PC-3 (cell line): ENCODE measurements around the gene TNIP1.

Experiments used
- EZH2 ChIP-seq: fragments of 300-600 bp; sonication (generic); IDR thresholded peaks from one replicate; pipeline ENCODE4 v1.6.1; 2017; ENCODE audit warnings: antibody characterized with exemption, mild to moderate bottlenecking, low read length; ENCODE audit not compliant: unreplicated experiment
- EZH2phosphoT487 ChIP-seq: fragments of 300-600 bp; sonication (generic); IDR thresholded peaks from 2 replicates; pipeline ENCODE4 v1.6.1; 2018; ENCODE audit warnings: mild to moderate bottlenecking, antibody characterized with exemption, low read length, borderline replicate concordance
- TF ChIP-seq, protein P1 (sequence below): fragments of 300-600 bp; sonication (generic); conservative IDR thresholded peaks from 2 replicates; pipeline ENCODE4 v1.5.1; 2017; ENCODE audit warnings: antibody characterized with exemption, low read depth, mild to moderate bottlenecking, low read length

DNA sequence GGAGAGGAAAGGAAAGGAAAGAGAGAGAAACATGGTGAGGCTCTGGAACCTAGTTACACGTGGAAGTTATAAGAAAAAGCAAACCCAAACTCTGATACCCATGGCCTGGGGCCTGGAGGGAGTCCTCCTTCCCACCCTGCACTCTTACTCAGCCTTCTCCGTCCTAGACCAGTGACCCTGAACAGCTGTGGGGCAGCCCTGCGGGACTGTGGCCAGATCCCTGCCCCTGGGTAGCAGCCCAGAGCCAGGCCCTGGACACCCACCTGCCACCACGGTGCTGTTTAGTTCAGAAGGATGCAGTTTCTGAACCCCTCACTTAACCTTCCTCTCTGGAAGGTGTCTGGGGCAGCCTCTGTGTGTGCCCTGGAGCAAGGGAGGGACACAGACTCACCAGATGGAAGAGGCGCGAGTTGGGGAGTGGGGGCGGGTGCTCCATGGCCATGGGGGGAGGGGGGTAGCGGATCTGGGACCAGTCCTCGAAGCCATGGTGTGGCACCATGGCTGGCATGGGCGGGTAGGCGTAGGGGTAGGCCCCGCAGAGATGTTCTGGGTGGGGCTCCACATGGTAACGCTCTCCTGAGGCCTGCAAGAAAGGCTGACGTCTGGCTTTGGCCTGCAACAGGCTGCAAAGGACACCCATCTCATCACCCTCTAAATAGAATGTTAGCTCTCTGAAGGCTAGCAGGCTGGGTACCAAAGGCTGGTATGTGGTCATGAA is 47.5 kb downstream of the TNIP1 start:
- TF ChIP-seq EZH2 (no peak), EZH2phosphoT487 (no peak)
- TF ChIP-seq, protein P1, sequence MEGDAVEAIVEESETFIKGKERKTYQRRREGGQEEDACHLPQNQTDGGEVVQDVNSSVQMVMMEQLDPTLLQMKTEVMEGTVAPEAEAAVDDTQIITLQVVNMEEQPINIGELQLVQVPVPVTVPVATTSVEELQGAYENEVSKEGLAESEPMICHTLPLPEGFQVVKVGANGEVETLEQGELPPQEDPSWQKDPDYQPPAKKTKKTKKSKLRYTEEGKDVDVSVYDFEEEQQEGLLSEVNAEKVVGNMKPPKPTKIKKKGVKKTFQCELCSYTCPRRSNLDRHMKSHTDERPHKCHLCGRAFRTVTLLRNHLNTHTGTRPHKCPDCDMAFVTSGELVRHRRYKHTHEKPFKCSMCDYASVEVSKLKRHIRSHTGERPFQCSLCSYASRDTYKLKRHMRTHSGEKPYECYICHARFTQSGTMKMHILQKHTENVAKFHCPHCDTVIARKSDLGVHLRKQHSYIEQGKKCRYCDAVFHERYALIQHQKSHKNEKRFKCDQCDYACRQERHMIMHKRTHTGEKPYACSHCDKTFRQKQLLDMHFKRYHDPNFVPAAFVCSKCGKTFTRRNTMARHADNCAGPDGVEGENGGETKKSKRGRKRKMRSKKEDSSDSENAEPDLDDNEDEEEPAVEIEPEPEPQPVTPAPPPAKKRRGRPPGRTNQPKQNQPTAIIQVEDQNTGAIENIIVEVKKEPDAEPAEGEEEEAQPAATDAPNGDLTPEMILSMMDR, result no peak
